Right ventricle myocardium superior (tissue), 1 donor: ENCODE measurements around the gene PCDHB2. TPM values are rescaled to one million over a fixed set of nuclear protein-coding genes. Genes with fewer than 3 reads are reported as not detected.
A peak's percentile ranks its signal among the peaks of the same experiment; 100 is the strongest.
"Not testable (repeated sequence)": the region's sequence is repeated elsewhere in the genome, so short reads cannot be mapped to it uniquely, and the experiment has no call there.

ENCODE experiments used
- ATAC-seq: fragments of 200-7000 bp; cut with Tn5 transposase; one replicate; pipeline ENCODE4 v1.9.1; 2020; ENCODE audit warnings: mild to moderate bottlenecking; ENCODE audit not compliant: poor library complexity
- DNase-seq: peaks from one replicate; pipeline ENCODE4 v3.0.0-alpha.2; 2020
- intact Hi-C: fragments of 100-400 bp; cut with DNase I; formaldehyde crosslinking; loops from one replicate; pipeline ENCODE4 v1.11.2; 2022
- long read RNA-seq: library from polyadenylated mRNA; unstranded; transcript quantifications from one replicate; pipeline ENCODE4 v2.0.0, GENCODE V29; 2021
- total RNA-seq: library from RNA; stranded (reverse); fragmentation: NEBNext Ultra II Directional; extraction: Animal tissue kit (Norgen Biotek cat#: 25700); gene quantifications from one replicate; pipeline ENCODE4 v1.2.1, GENCODE V29; 2021
- donor health status: DM: no; HTN: yes; CAD: no; lungs with severe emphysema.

The PCDHB2 gene
- total RNA-seq = 2.0 TPM
- long read RNA-seq, full-length matches to known transcripts = 3 of 3 reads
- long read RNA-seq, partial matches to known transcripts = 0 of 3 reads
- long read RNA-seq, other reads (novel, unspliced or antisense) = 0 of 3 reads

GRCh38 chr5:141094481-141095262 lies at the start of gene PCDHB2:
Gene PCDHB2, plus strand, starts transcription at chr5:141094615. Its CDS starts 176 bp downstream, at chr5:141094791.
- DNase-seq = no peak
- intact Hi-C loops = no loop called here

GRCh38 chr5:141050622-141051520 lies 43.5 kb upstream of the PCDHB2 start, which contains the start of gene PCDHB1:
Gene PCDHB1, plus strand, starts transcription at chr5:141051374. Its CDS starts 97 bp downstream, at chr5:141051471.
- DNase-seq = no peak
- intact Hi-C loops = no loop called here
- no peak for ATAC-seq

More at GRCh38 chr5:141094481-141095262, at the start of gene PCDHB2:
- ATAC-seq = peak; percentile 46

- DNase-seq = no peak
- ATAC-seq = no peak
- intact Hi-C loops = no loop called here
Measured at GRCh38 chr5:141051521-141051866, 42.9 kb upstream of the PCDHB2 start.

- no peak for DNase-seq
- ATAC-seq = no peak
- intact Hi-C loops = no loop called here
Measured at GRCh38 chr5:141077826-141078225, 16.6 kb upstream of the PCDHB2 start.

GRCh38 chr5:141082228-141082627 lies 12.2 kb upstream of the PCDHB2 start:
- no peak for ATAC-seq
- intact Hi-C loops = no loop called here
- no peak for DNase-seq

- DNase-seq = peak; percentile 48
- intact Hi-C loops = no loop called here
- ATAC-seq = peak; percentile 75
Measured at GRCh38 chr5:141084487-141084989, 9.9 kb upstream of the PCDHB2 start.

GRCh38 chr5:141095263-141095641 lies 837 bp downstream of the PCDHB2 start:
- intact Hi-C loops = no loop called here
- no peak for ATAC-seq
- peak; percentile 27 for DNase-seq

- DNase-seq, intact Hi-C loops, ATAC-seq: not testable (repeated sequence)
Measured at GRCh38 chr5:141096181-141096580, 1.8 kb downstream of the PCDHB2 start.

GRCh38 chr5:141096586-141096985 lies 2.2 kb downstream of the PCDHB2 start:
- DNase-seq, intact Hi-C loops, ATAC-seq: not testable (repeated sequence)

- ATAC-seq = no peak
- peak; percentile 55 for DNase-seq
- intact Hi-C loops = no loop called here
Measured at GRCh38 chr5:141100243-141100805, 5.9 kb downstream of the PCDHB2 start, which contains the start of gene PCDHB3. Gene PCDHB3, plus strand, starts transcription at chr5:141100473. Its CDS starts 177 bp downstream, at chr5:141100650.

- intact Hi-C loops = no loop called here
- DNase-seq (peak; percentile 41), ATAC-seq (no peak)
Measured at GRCh38 chr5:141101059-141101458, 6.6 kb downstream of the PCDHB2 start.

GRCh38 chr5:141102070-141102469 lies 7.7 kb downstream of the PCDHB2 start:
- ATAC-seq, DNase-seq, intact Hi-C loops: not testable (repeated sequence)

- intact Hi-C loops = not testable (repeated sequence)
Measured at GRCh38 chr5:141102471-141102870, 8.1 kb downstream of the PCDHB2 start.

GRCh38 chr5:141105350-141105749 lies 10.9 kb downstream of the PCDHB2 start:
- no peak for ATAC-seq
- intact Hi-C loops = no loop called here
- no peak for DNase-seq

More at GRCh38 chr5:141102471-141102870, 8.1 kb downstream of the PCDHB2 start:
- DNase-seq = peak; percentile 32
- not testable (repeated sequence) for ATAC-seq

GRCh38 chr5:141119250-141119649 lies 24.8 kb downstream of the PCDHB2 start:
- DNase-seq (no peak), ATAC-seq (no peak)
- intact Hi-C loops = no loop called here

- DNase-seq (peak; percentile 36), ATAC-seq (peak; percentile 53)
- intact Hi-C loops = no loop called here
Measured at GRCh38 chr5:141121563-141121962, 27.1 kb downstream of the PCDHB2 start, which contains the start of gene PCDHB4. Gene PCDHB4, plus strand, starts transcription at chr5:141121818. Its CDS starts 181 bp downstream, at chr5:141121999.

- ATAC-seq = peak; percentile 45
- peak; percentile 31 for DNase-seq
- intact Hi-C loops = no loop called here
Measured at GRCh38 chr5:141121985-141122384, 27.6 kb downstream of the PCDHB2 start.

GRCh38 chr5:141123396-141124135 lies 29.2 kb downstream of the PCDHB2 start:
- DNase-seq = peak; percentile 23
- ATAC-seq, intact Hi-C loops: not testable (repeated sequence)
